ENCODE data around the gene RAET1G.

DNA sequence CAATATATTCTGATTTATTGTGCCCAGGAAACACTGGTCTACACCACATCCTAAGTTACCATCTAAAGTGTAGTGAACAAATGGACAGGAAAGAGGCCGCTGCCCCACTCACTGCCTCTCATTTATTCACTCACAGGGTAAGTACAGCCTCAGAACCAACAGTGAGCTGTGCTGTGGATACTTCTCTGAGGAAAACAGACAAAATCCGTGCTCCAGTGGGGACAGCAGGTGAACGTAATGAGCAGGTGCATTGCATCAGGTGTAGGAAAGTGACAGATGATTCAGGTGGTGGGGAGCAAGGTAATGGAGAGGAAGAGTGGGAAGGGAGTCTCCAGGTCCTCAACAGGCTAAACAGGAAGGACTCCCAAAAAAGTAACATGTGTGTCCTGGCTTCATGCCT is 10.5 kb upstream of the RAET1G start:
- TF ChIP-seq, protein P1, sequence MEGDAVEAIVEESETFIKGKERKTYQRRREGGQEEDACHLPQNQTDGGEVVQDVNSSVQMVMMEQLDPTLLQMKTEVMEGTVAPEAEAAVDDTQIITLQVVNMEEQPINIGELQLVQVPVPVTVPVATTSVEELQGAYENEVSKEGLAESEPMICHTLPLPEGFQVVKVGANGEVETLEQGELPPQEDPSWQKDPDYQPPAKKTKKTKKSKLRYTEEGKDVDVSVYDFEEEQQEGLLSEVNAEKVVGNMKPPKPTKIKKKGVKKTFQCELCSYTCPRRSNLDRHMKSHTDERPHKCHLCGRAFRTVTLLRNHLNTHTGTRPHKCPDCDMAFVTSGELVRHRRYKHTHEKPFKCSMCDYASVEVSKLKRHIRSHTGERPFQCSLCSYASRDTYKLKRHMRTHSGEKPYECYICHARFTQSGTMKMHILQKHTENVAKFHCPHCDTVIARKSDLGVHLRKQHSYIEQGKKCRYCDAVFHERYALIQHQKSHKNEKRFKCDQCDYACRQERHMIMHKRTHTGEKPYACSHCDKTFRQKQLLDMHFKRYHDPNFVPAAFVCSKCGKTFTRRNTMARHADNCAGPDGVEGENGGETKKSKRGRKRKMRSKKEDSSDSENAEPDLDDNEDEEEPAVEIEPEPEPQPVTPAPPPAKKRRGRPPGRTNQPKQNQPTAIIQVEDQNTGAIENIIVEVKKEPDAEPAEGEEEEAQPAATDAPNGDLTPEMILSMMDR (conservative IDR thresholded peaks at IDR 0.05; ENCODE audit: low read depth, low read length) = no peak
- TF ChIP-seq EZH2 (IDR thresholded peaks at IDR 0.05; ENCODE audit: borderline replicate concordance, low read depth, low read length, poor library complexity, severe bottlenecking) = no peak
